ENCODE measurements around the gene MMGT1.
"Not testable (repeated sequence)": the region's sequence is repeated elsewhere in the genome, so short reads cannot be mapped to it uniquely, and the experiment has no call there.

MMGT1 gene

DNA sequence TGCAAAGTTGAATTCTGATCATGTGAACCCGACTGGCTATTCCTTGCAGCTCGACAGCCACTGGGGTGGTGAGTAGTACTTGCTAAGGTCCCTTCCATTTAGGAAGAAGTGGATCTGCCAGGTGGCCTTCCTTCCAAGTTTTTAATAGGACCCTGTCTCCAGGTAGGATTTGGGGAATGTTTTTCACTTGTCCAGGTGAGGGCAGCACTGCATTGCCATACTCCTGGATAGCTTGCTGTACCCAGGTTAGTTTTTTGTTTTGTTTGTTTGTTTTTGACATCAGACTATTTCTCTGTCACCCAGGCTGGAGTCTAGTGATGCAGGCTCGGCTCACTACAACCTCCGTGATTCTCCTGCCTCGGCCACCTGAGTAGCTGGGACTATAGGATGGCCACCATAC, 50.4 kb downstream of the MMGT1 start:
- H3K27me3 ChIP-seq (ENCODE audit: control insufficient read depth, insufficient read depth, low read length) = no peaks in the 10 kb centered on the region; the same call in 1 of the 2 replicates
- H3K9ac ChIP-seq (ENCODE audit: low read length) = no peak overlapping the region
- H3K9me3 ChIP-seq (ENCODE audit: control insufficient read depth, insufficient read depth, low read depth, low read length) = no peaks in the 10 kb centered on the region
- no peak overlapping the region for H3K4me3 ChIP-seq (ENCODE audit: low read depth, low read length)
- H3K4me1 ChIP-seq (ENCODE audit: control insufficient read depth, insufficient read depth, low read length) = no peaks in the 10 kb centered on the region
- no peaks in the 10 kb centered on the region for H3K36me3 ChIP-seq (ENCODE audit: control insufficient read depth, insufficient read depth, low read length)
- no peak overlapping the region for H3K27ac ChIP-seq (ENCODE audit: low read depth, low read length)

DNA sequence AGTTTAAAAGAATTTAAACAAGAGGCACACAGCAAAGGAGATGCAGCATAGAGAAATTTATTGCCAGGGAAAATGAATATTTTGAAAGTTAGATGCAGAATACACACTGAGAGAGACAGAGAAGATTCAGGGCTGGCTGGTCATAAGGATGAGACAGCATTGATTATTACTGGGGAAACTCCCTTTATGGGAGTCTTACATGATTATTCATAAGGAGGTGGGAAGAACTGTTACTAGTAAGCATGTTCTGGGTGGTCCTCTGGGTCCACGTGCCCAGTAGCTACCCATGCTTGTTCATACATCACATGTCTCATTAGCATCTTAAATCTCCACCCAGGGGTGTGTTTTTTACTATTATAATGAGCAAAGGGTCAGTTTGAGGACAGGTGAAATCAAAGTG, 53.3 kb downstream of the MMGT1 start:
- H3K27ac ChIP-seq (ENCODE audit: low read depth, low read length); H3K27me3 ChIP-seq (ENCODE audit: control insufficient read depth, insufficient read depth, low read length); H3K9ac ChIP-seq (ENCODE audit: low read length); H3K9me3 ChIP-seq (ENCODE audit: control insufficient read depth, insufficient read depth, low read depth, low read length); H3K4me1 ChIP-seq (ENCODE audit: control insufficient read depth, insufficient read depth, low read length); H3K36me3 ChIP-seq (ENCODE audit: control insufficient read depth, insufficient read depth, low read length); H3K4me3 ChIP-seq (ENCODE audit: low read depth, low read length): not testable (repeated sequence)

- no peak overlapping the region for H3K27ac ChIP-seq (ENCODE audit: low read depth, low read length)
- H3K4me1 ChIP-seq (ENCODE audit: control insufficient read depth, insufficient read depth, low read length) = no peaks in the 10 kb centered on the region
- H3K9ac ChIP-seq (ENCODE audit: low read length) = no peak overlapping the region
- no peak overlapping the region for H3K4me3 ChIP-seq (ENCODE audit: low read depth, low read length)
- peaks cover 43% of the 10 kb centered on the region for H3K27me3 ChIP-seq (ENCODE audit: control insufficient read depth, insufficient read depth, low read length)
- no peaks in the 10 kb centered on the region for H3K9me3 ChIP-seq (ENCODE audit: control insufficient read depth, insufficient read depth, low read depth, low read length)
- no peaks in the 10 kb centered on the region for H3K36me3 ChIP-seq (ENCODE audit: control insufficient read depth, insufficient read depth, low read length)
These were observed 59.4 kb downstream of the MMGT1 start for GRCh38 chrX:135914404-135914803.

All from HUES6 (cell line).